ENCODE measurements around the gene DCDC2B. TPM values are rescaled to one million over a fixed set of nuclear protein-coding genes. Genes with fewer than 3 reads are reported as not detected.

The DCDC2B gene
- total and polyA plus RNA-seq, 2 of the 13 experiments (the other 11 are each of a cell fraction or from before 2014, with no cell fraction given): not detected

DNA sequence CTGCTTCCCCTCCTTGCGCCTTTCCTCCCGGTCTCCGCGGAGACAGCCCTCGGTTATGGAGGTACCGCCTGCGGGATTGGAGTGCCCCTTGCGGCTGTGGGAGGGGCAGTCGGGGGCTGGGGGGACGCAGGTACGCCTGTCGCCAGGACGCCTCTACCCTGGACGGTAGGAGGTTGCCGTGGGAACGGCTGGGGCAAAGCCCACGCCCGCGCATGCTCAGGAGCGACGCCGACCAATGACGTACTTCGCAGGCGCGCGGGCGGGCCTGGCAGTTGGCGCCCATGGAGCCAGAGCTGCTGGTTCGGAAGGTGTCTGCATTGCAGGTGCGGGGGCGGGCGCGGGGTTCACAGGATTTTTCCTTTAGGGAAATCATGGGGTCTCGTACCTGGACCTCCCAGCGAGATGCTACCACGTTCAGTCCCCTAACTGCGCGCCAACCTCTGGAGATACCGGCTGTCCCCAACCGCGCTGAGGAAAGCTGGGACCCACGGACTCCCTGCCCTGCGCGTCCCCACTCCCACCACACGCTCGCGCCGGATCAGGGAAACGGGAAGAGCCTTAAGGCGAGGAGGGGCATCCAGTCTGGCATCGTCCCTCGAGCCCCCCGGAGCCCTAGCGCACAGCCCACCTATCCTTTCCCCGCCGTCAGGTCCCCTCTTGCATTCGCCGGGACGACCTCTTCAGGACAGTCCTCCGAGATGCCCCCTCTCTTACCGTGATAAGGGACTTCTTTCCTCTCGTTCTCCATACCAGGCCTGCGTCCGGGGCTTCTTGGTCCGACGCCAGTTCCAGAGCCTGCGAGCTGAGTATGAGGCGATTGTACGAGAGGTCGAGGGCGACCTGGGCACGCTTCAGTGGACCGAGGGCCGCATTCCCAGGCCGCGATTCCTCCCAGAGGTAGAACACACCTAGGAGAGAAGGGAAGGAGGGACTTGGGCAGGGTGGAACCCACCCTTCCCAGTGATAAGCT lies 3.2 kb upstream of the DCDC2B start, which contains the start of gene IQCC (continued):
- TF ChIP-seq, protein P1, sequence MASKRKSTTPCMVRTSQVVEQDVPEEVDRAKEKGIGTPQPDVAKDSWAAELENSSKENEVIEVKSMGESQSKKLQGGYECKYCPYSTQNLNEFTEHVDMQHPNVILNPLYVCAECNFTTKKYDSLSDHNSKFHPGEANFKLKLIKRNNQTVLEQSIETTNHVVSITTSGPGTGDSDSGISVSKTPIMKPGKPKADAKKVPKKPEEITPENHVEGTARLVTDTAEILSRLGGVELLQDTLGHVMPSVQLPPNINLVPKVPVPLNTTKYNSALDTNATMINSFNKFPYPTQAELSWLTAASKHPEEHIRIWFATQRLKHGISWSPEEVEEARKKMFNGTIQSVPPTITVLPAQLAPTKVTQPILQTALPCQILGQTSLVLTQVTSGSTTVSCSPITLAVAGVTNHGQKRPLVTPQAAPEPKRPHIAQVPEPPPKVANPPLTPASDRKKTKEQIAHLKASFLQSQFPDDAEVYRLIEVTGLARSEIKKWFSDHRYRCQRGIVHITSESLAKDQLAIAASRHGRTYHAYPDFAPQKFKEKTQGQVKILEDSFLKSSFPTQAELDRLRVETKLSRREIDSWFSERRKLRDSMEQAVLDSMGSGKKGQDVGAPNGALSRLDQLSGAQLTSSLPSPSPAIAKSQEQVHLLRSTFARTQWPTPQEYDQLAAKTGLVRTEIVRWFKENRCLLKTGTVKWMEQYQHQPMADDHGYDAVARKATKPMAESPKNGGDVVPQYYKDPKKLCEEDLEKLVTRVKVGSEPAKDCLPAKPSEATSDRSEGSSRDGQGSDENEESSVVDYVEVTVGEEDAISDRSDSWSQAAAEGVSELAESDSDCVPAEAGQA (IDR thresholded peaks at IDR 0.05; ENCODE audit: low read depth): 0 out of 2 replicates have a peak, but pooled peaks have one; percentile 31
- TF ChIP-seq, protein P1 (CRISPR knock-in tag; IDR thresholded peaks at IDR 0.05; ENCODE audit: borderline replicate concordance): no peak
- TF ChIP-seq ZNF501 (CRISPR knock-in tag; IDR thresholded peaks at IDR 0.05): peak; percentile 72
- no peak for TF ChIP-seq MIER3 (CRISPR knock-in tag; IDR thresholded peaks at IDR 0.05; ENCODE audit: borderline replicate concordance)
- TF ChIP-seq, protein P2, sequence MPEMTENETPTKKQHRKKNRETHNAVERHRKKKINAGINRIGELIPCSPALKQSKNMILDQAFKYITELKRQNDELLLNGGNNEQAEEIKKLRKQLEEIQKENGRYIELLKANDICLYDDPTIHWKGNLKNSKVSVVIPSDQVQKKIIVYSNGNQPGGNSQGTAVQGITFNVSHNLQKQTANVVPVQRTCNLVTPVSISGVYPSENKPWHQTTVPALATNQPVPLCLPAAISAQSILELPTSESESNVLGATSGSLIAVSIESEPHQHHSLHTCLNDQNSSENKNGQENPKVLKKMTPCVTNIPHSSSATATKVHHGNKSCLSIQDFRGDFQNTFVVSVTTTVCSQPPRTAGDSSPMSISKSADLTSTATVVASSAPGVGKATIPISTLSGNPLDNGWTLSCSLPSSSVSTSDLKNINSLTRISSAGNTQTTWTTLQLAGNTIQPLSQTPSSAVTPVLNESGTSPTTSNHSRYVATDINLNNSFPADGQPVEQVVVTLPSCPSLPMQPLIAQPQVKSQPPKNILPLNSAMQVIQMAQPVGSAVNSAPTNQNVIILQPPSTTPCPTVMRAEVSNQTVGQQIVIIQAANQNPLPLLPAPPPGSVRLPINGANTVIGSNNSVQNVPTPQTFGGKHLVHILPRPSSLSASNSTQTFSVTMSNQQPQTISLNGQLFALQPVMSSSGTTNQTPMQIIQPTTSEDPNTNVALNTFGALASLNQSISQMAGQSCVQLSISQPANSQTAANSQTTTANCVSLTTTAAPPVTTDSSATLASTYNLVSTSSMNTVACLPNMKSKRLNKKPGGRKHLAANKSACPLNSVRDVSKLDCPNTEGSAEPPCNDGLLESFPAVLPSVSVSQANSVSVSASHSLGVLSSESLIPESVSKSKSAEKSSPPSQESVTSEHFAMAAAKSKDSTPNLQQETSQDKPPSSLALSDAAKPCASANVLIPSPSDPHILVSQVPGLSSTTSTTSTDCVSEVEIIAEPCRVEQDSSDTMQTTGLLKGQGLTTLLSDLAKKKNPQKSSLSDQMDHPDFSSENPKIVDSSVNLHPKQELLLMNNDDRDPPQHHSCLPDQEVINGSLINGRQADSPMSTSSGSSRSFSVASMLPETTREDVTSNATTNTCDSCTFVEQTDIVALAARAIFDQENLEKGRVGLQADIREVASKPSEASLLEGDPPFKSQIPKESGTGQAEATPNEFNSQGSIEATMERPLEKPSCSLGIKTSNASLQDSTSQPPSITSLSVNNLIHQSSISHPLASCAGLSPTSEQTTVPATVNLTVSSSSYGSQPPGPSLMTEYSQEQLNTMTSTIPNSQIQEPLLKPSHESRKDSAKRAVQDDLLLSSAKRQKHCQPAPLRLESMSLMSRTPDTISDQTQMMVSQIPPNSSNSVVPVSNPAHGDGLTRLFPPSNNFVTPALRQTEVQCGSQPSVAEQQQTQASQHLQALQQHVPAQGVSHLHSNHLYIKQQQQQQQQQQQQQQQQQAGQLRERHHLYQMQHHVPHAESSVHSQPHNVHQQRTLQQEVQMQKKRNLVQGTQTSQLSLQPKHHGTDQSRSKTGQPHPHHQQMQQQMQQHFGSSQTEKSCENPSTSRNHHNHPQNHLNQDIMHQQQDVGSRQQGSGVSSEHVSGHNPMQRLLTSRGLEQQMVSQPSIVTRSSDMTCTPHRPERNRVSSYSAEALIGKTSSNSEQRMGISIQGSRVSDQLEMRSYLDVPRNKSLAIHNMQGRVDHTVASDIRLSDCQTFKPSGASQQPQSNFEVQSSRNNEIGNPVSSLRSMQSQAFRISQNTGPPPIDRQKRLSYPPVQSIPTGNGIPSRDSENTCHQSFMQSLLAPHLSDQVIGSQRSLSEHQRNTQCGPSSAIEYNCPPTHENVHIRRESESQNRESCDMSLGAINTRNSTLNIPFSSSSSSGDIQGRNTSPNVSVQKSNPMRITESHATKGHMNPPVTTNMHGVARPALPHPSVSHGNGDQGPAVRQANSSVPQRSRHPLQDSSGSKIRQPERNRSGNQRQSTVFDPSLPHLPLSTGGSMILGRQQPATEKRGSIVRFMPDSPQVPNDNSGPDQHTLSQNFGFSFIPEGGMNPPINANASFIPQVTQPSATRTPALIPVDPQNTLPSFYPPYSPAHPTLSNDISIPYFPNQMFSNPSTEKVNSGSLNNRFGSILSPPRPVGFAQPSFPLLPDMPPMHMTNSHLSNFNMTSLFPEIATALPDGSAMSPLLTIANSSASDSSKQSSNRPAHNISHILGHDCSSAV (CRISPR knock-in tag; IDR thresholded peaks at IDR 0.05; ENCODE audit: borderline replicate concordance): no peak
- TF ChIP-seq, protein P3, sequence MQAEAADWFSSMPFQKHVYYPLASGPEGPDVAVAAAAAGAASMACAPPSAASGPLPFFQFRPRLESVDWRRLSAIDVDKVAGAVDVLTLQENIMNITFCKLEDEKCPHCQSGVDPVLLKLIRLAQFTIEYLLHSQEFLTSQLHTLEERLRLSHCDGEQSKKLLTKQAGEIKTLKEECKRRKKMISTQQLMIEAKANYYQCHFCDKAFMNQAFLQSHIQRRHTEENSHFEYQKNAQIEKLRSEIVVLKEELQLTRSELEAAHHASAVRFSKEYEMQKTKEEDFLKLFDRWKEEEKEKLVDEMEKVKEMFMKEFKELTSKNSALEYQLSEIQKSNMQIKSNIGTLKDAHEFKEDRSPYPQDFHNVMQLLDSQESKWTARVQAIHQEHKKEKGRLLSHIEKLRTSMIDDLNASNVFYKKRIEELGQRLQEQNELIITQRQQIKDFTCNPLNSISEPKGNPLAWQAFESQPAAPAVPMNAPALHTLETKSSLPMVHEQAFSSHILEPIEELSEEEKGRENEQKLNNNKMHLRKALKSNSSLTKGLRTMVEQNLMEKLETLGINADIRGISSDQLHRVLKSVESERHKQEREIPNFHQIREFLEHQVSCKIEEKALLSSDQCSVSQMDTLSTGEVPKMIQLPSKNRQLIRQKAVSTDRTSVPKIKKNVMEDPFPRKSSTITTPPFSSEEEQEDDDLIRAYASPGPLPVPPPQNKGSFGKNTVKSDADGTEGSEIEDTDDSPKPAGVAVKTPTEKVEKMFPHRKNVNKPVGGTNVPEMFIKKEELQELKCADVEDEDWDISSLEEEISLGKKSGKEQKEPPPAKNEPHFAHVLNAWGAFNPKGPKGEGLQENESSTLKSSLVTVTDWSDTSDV (CRISPR knock-in tag; IDR thresholded peaks at IDR 0.05): 0 out of 2 replicates have a peak, but pooled peaks have one; percentile 51
- TF ChIP-seq TAF15 (IDR thresholded peaks at IDR 0.05; ENCODE audit: low read depth, low read length, poor library complexity, severe bottlenecking): no peak
- no peak for TF ChIP-seq CEBPG (CRISPR knock-in tag; IDR thresholded peaks at IDR 0.05)
- TF ChIP-seq ZNF674 (CRISPR knock-in tag; IDR thresholded peaks at IDR 0.05; ENCODE audit: low read depth): no peak
